GM18519 (cell line): ENCODE measurements around the gene SMAD5.

ENCODE experiments used
- ATAC-seq: cut with Tn5 transposase; IDR thresholded peaks from one replicate; pipeline ENCODE4 v1.9.1; 2021; ENCODE audit warnings: mild to moderate bottlenecking, moderate library complexity; ENCODE audit not compliant: unreplicated experiment, low FRiP score

The SMAD5 gene

GRCh38 chr5:136193322-136193935, 60.8 kb downstream of the SMAD5 start:
- ATAC-seq: no peak

- ATAC-seq: no peak
Measured at GRCh38 chr5:136194576-136194975, 61.9 kb downstream of the SMAD5 start.

GRCh38 chr5:136195971-136196820, 63.6 kb downstream of the SMAD5 start:
- ATAC-seq: no peak

DNA sequence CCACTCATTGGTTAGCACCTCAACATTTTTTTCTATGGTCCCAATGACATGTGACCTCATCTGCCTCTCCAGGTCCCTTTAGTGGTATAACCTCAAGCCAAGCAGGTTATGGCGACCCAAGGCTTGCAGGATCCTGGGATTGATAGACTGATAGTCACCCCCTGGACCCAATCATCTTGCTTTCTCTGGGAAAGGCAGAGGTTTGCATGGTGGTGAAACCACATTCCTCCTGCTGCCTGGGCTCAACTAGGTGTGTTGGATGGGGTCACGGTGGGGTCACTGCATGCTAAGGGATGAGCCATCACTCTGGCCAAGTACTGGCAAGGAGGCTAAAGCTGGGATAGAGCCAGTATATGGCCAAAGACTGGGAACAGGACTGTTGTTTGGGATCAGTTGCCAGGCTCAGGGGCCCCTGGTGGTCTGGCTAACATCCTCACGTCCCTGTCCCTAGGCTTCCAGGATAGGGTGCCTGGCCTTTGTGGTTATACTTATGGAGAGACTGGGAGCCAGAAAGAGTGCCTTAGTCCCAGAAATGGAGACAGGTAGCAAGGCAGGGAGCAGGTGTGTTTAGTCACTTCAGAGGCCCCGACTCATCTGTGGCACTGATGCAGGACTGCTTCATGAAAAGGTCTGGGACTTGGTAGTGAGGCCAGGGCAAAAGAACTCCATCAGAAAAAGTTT, 65.0 kb downstream of the SMAD5 start:
- no peak for ATAC-seq

GRCh38 chr5:136198453-136198852, 65.8 kb downstream of the SMAD5 start:
- ATAC-seq: no peak

DNA sequence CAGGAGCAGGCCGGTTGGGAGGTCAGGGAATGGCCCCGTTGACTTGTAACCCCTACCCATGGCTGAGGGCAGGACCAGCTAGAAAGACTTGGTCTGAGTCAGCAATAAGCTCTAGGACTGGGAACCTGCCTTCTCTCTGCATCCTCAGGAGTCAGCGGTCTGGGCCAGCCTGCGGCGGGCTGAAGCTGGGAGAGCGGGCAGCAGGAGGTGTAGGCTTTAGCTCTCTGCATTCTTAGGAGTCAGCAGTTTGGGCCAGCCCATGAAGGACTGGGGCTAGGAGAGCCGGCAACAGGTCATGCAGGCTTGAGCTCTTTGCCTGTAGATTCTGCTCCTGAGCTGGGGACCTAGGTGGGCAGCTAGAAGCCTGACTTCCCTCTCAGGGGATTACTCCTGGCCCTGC, 66.8 kb downstream of the SMAD5 start:
- ATAC-seq: no peak

DNA sequence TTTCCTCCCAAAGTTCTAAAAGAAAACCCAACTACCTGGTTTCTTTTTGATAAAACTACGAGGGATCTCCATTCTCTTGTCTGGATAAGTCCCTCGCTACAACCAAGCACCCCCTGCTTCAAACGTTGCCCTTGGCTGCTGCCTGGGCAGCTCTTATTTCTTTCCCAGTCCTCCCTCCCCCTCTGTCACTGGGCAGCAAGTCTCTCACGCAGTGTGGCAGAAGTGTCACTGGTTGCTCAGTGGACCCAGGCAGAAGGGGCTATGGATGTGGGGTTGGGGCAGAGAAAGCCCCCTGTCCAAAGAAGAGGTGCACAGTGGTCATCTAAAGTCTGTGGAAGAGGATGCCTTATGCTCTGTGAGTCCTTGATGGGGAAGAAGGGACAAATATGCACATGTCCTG, 67.5 kb downstream of the SMAD5 start:
- ATAC-seq: no peak

GRCh38 chr5:136200761-136201160, 68.1 kb downstream of the SMAD5 start:
- ATAC-seq: no peak

- no peak for ATAC-seq
Measured at GRCh38 chr5:136201870-136202269, 69.2 kb downstream of the SMAD5 start.

DNA sequence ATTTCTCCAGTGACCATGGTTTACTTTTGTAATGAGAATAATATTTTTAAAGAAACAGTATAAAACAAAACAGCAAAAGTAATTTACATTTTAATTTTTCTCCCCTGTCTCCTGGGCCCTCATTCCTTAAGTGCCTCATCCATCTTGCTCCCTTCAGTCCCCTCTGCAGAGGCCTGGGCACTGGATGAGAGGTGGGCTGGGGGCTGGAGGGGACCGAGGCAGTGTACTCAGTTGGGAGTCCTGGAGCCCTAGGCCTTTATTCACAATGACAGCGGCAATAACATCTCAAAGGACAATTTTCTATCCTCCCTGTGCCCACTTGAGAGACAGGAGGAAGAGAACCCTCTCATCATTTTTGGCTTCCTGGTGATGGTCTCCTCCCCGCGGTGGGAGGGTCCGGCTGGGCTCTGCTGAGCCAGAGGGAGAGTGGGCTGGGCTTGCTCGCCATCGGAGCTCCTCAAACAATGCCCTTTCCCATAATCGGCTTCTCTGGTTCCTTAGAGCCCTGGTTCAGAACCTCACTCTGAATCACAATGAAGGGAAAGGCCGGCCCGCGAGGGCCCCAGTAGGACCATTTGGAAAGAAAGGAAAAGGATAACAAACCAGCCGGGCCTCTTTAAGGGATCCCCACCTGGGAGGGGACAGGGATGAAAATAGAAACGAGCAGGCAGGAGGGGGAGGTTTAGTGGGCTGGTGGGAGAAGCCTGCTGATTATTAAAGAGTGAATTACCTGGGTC, 70.0 kb downstream of the SMAD5 start:
- ATAC-seq: no peak

GRCh38 chr5:136203303-136203922, 70.8 kb downstream of the SMAD5 start:
- ATAC-seq: no peak

DNA sequence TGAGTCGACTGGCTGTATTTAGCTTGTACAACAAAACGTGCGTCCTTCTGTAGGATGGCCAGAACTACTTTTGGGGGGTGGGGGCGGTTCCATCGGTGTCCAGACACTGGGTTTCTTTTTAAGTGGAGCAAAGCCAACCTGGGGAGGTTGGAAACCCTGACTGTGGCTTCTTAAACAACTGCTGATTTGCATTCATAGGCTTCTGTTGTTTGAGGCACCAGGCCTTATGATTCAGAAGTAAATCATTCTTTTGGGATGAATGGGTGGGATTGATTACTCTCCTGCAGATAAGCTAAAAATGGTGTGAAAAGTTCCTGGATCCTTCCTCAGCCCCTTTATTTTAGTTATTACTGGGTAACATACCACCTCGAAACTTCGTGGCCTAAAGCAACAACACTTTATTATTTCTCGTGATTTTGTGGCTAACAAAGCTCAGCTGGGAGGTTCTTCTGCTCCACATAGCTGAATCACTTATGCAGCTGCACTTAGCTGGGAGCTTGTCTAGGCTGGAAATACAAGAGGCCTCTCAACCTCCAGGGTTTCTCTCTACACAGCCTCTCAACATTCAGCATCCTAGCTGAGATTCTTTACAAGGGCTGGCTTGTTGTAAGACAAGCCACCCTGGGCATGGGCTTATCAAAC, 72.5 kb downstream of the SMAD5 start:
- no peak for ATAC-seq

DNA sequence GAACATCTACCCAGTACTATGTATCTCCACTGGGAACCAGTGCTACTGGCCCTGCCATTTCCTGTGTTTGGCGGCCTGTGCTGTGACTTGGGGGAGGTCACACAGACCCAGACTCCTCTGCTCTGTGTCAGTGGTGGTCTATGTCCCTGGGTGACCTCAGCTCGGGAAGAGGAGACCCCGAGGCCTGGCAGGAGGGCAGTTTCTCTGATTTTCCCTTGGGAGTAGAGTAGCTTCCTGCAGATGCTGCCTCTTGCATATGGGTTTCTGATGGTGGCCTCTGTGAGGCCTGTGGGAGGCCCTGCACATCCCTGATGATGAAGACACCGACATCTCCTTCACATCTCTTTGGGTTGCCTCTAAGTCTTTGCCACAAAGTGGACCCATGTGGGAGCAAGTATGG, 73.3 kb downstream of the SMAD5 start:
- ATAC-seq: no peak

GRCh38 chr5:136206361-136206760, 73.7 kb downstream of the SMAD5 start:
- ATAC-seq: no peak

- no peak for ATAC-seq
Measured at GRCh38 chr5:136207631-136208030, 75.0 kb downstream of the SMAD5 start.

DNA sequence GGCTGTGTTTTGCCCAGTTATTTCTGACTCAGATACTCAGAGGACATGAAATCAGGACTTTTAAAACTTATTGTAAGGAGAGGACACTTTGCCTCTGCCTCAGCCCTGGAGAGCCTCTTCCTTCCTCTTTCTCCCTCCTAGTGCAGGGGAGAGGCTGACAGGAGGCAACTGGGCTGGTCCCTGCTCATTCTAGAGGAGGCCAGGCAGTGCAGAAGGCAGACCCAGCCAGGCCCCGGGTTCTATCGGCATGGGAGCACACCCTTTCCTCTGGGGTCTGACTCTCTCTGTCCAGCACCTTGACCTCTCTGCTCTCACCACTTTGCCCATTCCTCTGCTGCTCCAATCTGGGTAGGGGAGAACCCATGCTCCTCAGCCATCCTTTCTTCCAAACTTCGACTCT, 76.3 kb downstream of the SMAD5 start:
- no peak for ATAC-seq

GRCh38 chr5:136209346-136209910, 76.8 kb downstream of the SMAD5 start:
- no peak for ATAC-seq

DNA sequence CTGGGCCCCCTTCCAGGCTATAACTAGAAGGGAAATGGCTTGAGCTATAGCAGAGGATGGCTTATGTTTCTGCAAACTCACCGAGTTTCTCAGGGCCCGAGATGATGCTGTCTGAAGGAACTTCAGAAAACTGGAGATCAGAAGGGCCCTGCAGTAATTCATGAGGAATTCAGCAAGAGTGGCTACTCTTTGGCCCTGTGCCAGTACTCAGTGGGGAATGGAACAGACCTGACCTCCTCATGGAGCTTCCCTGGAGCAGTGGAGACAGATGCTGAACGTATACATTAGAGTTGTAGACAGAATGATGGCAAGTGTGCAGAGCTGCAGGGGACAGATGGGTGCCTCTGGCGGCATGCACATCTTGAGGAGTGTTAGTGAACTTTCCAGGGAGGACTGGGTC, 77.6 kb downstream of the SMAD5 start:
- no peak for ATAC-seq

DNA sequence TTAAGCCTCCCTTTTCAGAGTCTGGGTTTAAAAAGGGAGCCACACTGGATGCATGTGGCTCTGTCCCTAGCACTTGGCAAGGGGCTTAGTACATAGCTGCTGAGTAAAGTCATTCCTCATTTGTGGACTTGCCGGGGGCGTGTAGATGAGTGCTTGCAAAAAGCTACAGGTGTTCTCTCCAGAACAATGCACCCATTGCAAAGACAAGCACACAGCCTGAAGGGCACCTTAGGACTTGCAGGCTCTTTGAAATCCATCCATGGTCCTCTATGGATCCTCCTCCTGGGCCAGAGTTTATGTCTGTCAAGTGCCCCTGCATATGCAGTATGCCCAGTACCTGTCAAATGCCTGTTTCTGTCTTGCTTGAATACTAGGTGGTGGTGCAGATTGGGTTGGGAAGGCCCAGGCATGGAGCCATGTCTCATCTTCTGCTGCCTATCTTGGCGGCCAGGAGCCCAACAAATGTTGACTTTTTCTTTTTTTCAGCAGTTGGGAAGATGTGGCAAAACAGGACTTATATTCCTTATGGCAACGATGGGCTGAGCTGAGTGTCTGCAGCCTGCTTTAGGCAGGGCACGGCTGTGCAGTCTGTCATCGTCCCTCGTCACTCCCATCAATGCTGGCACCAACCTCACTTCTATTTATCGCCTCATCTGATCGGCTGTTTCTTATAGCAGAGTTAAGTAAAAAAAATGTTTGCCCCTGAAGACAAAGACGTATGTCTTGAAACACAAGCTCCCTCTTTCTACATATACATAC, 78.8 kb downstream of the SMAD5 start:
- ATAC-seq: no peak
